Measurements from ENCODE around the gene THRSP.

THRSP gene

GRCh38 chr11:78065203-78065602 is 1.5 kb downstream of the THRSP start:
- DNase-seq (ENCODE audit: low read depth), result no peak
- TF ChIP-seq CTCF (IDR thresholded peaks at IDR 0.05; ENCODE audit: low read length, missing control alignments), result no peak
- no peak overlapping the region for H3K4me3 ChIP-seq (replicated peaks; ENCODE audit: low read depth, low read length)

GRCh38 chr11:78066471-78066870 is 2.8 kb downstream of the THRSP start:
- no peak overlapping the region for H3K4me3 ChIP-seq (replicated peaks; ENCODE audit: low read depth, low read length)
- DNase-seq (ENCODE audit: low read depth), result no peak
- TF ChIP-seq CTCF (IDR thresholded peaks at IDR 0.05; ENCODE audit: low read length, missing control alignments), result no peak

GRCh38 chr11:78067704-78068103 is 4.0 kb downstream of the THRSP start:
- TF ChIP-seq CTCF (IDR thresholded peaks at IDR 0.05; ENCODE audit: low read length, missing control alignments), result no peak
- no peak for DNase-seq (ENCODE audit: low read depth)
- no peak overlapping the region for H3K4me3 ChIP-seq (replicated peaks; ENCODE audit: low read depth, low read length)

GRCh38 chr11:78069465-78069864 is 5.8 kb downstream of the THRSP start:
- TF ChIP-seq CTCF (IDR thresholded peaks at IDR 0.05; ENCODE audit: low read length, missing control alignments), result no peak
- H3K4me3 ChIP-seq (replicated peaks; ENCODE audit: low read depth, low read length), result no peak overlapping the region
- DNase-seq (ENCODE audit: low read depth), result peak; percentile 47

GRCh38 chr11:78070621-78071020 is 7.0 kb downstream of the THRSP start:
- TF ChIP-seq CTCF (IDR thresholded peaks at IDR 0.05; ENCODE audit: low read length, missing control alignments), result no peak
- H3K4me3 ChIP-seq (replicated peaks; ENCODE audit: low read depth, low read length), result no peak overlapping the region
- no peak for DNase-seq (ENCODE audit: low read depth)

GRCh38 chr11:78071717-78072116 is 8.1 kb downstream of the THRSP start:
- TF ChIP-seq CTCF (IDR thresholded peaks at IDR 0.05; ENCODE audit: low read length, missing control alignments), result no peak
- DNase-seq (ENCODE audit: low read depth), result no peak
- H3K4me3 ChIP-seq (replicated peaks; ENCODE audit: low read depth, low read length), result no peak overlapping the region

GRCh38 chr11:78072455-78072854 is 8.8 kb downstream of the THRSP start:
- peak; percentile 20 for DNase-seq (ENCODE audit: low read depth)

More at GRCh38 chr11:78072455-78072854, 8.8 kb downstream of the THRSP start:
- no peak overlapping the region for H3K4me3 ChIP-seq (replicated peaks; ENCODE audit: low read depth, low read length)
- no peak for TF ChIP-seq CTCF (IDR thresholded peaks at IDR 0.05; ENCODE audit: low read length, missing control alignments)

Data from fibroblast of pulmonary artery (primary cell).